Amygdala (tissue), 56 donors: ENCODE results near the gene GLUD1.
"Not testable (repeated sequence)": the region's sequence is repeated elsewhere in the genome, so short reads cannot be mapped to it uniquely, and the experiment has no call there.

Experiments
- DNase-seq, 56 donors: peaks; one replicate each; lab custom pipeline; 2025; lab: John Stamatoyannopoulos, UW

The GLUD1 gene

DNA sequence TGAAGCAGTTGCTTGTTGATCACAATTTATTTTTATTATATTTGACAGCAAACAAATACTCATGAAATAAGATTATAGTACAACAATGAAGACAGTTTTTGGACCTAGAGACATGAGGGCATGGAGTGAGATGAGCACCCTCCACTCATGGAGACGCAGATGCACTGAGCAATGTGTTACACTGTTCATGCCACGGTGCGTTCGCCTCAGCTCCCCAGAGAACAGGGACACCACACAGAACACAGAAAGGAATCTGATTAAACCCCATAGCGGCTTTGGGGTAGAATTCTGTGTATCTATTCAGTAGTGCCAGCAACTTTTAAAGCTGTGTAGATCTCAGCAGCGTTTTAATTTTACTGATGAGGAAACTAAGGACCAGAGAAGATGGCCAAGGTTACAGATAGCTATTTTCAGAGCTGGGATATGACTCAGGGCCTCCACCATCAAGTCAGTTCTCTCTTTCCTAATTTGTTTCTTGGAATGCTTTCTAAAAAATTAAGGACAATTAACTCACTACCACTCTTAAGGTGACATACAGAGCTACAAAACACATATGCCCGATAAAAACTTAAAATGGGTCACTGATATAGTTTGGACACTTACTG lies 41.0 kb downstream of the GLUD1 start:
- peak in 14 of 56 donors; percentile 6 to 33 (median 16) for DNase-seq

DNA sequence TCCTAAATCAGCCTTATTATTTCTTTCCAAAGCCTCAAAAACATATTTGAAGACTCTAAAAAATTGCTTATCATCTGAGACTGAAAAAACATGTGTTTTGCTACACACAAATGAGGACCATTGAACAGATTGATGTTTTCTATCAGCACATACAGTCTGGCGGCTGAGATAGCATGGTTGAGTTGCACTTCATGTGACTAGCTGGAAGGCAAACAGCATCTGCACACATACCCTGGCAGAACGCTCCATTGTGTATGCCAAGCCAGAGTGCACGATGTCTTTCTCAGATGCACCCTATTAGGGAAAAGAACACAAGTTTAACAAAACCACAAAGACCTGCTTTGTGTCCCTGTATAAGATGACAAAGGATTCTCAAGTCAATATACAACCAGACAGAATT lies 41.5 kb downstream of the GLUD1 start:
- DNase-seq: peak in 45 of 56 donors; percentile 8 to 85 (median 50)

- DNase-seq: no peak
These were observed 49.2 kb downstream of the GLUD1 start for GRCh38 chr10:87045434-87045938.

GRCh38 chr10:87043579-87043978 lies 51.1 kb downstream of the GLUD1 start:
- not testable (repeated sequence) for DNase-seq

DNA sequence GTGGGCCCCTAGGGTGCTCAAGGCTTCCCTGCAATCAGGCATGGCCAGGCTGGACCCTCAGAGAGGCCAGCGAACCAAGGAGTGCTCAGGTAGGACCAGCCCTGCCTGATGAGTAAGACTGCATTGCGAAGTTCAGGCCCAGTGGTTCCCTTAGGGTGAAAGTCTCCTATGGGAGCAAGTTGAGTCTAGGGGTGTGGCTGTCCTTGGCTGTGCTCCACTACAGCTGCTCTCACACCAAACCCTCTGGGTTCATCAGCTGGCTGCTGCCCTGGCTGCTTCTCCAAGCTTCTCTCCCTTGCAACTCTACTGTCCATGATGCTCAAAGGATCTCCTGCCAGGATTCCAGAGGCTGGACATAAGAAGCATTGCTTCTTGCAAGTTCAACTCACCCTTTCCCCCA lies 55.9 kb downstream of the GLUD1 start:
- DNase-seq: peak in 1 of 56 donors; percentile 12

DNA sequence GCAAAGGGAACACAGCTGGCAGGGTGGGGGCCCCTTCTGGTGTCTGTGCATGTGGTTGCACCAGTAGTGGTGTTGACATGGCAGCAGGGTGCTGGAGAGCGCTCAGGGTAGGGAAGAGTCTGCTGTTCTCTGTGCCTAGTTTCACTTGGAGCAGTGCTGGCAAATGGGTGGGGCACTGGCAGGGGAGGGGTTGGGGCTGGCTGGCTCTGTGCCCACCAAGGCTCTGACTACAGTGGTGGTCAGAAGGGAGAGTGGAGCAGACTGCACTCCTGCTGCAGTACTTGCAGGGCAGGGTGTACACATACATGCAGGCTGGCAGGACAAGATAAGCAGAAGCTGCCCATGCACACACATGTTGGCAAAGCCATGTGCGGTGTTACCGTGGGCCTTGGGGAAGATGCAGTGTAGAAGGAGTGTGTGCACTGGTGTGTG lies 56.3 kb downstream of the GLUD1 start:
- DNase-seq: peak in 1 of 56 donors; percentile 15

GRCh38 chr10:87036623-87037022 lies 58.0 kb downstream of the GLUD1 start:
- no peak for DNase-seq

GRCh38 chr10:87030912-87031635 lies 63.6 kb downstream of the GLUD1 start:
- no peak for DNase-seq

GRCh38 chr10:87030419-87030818 lies 64.2 kb downstream of the GLUD1 start:
- not testable (repeated sequence) for DNase-seq

DNA sequence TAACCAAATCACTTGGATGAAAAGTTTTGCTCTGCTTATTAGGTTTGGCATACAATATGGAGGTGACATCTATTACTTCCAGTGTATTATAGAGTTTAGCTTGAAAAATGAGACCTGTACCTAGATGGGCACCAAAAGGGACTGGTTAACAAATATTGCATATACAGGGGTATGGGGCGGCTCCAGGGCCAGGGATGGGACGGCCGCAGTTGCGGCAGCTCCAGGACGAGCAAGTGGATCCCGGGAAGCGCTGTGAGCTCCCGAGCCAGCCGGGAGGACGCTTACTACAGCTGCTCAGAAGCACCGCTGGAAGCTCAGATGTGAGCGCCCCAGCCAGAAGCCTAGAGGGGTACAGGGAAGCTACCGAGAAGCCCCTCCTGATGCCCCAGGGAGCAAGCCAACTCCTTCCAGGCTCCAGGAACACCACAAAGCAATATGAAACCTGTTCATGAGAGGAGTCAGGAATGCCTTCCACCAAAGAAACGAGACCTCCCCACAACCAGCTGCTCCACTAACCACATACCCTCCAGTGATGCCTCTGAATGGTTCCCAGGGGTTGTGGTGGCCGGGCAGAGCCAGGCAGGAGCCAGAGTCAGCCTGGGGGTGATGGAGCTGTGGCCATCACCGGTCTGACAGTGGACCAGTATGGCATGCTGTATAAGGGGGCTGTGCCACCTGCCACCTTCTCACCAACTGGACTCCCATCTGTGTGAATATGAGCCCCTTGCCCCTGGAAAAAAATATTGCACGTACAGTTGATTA lies 67.7 kb downstream of the GLUD1 start:
- not testable (repeated sequence) for DNase-seq

GRCh38 chr10:87025285-87025958 lies 69.2 kb downstream of the GLUD1 start:
- not testable (repeated sequence) for DNase-seq

GRCh38 chr10:87020056-87020455 lies 74.6 kb downstream of the GLUD1 start, which contains the start of gene FAM25A:
Gene FAM25A, plus strand, starts transcription at chr10:87020294. Its CDS starts 31 bp downstream, at chr10:87020325.
- not testable (repeated sequence) for DNase-seq

DNA sequence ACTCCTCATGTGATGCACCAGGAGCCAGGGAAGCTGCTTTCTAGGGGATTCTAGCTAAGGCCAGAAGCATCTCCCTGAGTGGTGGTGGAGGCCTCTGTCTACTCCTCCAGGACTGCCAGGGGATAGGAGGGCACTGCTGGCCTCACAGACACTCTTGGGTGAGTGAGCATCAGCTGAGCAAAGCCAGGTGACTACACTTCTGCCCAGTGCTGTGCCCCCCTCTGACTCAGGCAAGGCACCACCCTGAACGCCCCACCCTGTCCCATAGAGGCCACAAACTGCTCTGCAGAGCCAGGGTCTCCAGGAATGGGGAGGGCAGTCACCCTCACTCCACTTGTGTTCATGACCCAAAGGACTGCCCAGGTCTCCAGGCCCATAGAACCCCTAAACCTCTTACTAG lies 75.1 kb downstream of the GLUD1 start:
- not testable (repeated sequence) for DNase-seq

- DNase-seq: not testable (repeated sequence)
These were observed 75.6 kb downstream of the GLUD1 start for GRCh38 chr10:87019066-87019465.

DNA sequence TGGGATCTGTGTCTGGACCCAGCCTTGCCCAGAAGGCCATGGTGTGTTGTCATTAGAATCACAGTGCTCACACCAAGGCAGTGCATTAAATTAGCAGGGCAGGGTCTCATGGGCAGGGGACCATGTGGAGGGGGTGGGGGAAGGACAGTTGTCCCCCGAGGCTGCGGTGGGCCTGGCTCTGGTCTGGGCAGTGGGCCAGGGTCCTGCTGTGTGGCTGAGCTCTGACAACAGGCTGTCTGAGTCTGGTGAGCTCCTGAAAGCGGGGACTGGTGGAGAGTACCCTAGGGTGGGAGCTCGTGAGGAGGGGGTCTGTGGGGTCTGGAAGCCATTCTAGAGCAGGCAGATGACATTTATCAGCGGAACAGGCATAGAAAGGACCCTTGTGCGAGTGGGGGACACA lies 76.5 kb downstream of the GLUD1 start:
- not testable (repeated sequence) for DNase-seq

DNA sequence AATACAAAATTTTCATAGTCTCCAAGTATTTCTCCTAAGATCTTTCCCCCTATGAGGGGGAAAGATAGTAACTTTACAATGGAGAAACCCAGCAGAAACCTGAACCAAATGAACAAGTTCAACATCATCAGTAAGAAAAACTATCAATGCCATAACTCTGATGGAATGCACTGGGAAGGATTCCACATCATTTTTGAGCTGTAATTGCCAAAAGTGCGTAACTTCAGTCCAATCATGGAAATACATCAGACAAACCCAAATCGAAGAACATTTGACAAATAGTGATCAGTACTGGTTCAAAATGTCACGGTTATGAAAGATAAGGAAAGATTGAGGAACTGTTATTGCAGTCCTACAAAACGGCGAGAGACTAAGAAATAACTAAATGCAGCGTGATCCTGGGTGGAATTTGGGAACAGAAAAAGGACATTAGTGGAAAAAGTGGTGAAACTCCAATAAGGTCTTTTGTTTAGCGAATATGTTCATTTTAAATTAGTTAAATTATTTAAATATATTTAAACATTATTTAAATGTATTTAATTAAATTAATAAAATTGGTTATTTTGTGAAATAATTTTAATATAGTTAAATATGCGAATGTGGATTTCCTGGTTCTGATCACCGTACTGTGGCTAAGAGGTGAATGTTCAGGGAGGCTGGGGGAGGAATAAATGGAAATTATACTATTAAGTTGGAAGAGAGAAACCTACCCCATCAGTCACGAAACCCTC lies 79.5 kb downstream of the GLUD1 start:
- DNase-seq: not testable (repeated sequence)

- DNase-seq: not testable (repeated sequence)
These were observed 81.1 kb downstream of the GLUD1 start for GRCh38 chr10:87013528-87013927.

- not testable (repeated sequence) for DNase-seq
These were observed 85.4 kb downstream of the GLUD1 start for GRCh38 chr10:87009134-87009696.

GRCh38 chr10:87008303-87008702 lies 86.3 kb downstream of the GLUD1 start:
- DNase-seq: not testable (repeated sequence)
